ENCODE measurements around the gene SNRPA1.
"Not testable (repeated sequence)": the region's sequence is repeated elsewhere in the genome, so short reads cannot be mapped to it uniquely, and the experiment has no call there.

SNRPA1 gene

GRCh38 chr15:101294731-101295606, at the start of gene SNRPA1:
Gene SNRPA1 (minus strand): TSS chr15:101295248. CDS start chr15:101295178, 70 bp downstream.
- Mint-ChIP-seq H3K27me3 (no peaks in the 10 kb centered on the region), H3K4me3 (peak within 1 kb of the TSS; percentile 91 to 98), H3K27ac (peak within 1 kb of the TSS; percentile 96), H3K36me3 (peaks cover 10 to 30% of the 10 kb centered on the region in 2 donors), H3K4me1 (peaks cover 9 to 32% of the 10 kb centered on the region in 2 donors), H3K9me3 (no peaks in the 10 kb centered on the region)
- DNase-seq (peak; percentile 95), ATAC-seq (replicated peaks) (peak; percentile 82 to 87)

- Mint-ChIP-seq H3K27me3 (peaks cover 21 to 35% of the 10 kb centered on the region in 2 donors), H3K27ac (no peak overlapping the region), H3K9me3 (peaks cover 0 to 3% of the 10 kb centered on the region in 2 donors), H3K4me1 (peaks cover 0 to 4% of the 10 kb centered on the region in 2 donors), H3K36me3 (peaks cover 0 to 3% of the 10 kb centered on the region in 2 donors), H3K4me3 (no peak overlapping the region)
- no peak for ATAC-seq (replicated peaks)
- no peak for DNase-seq
Measured at GRCh38 chr15:101342056-101342455, 47.0 kb upstream of the SNRPA1 start.

DNA sequence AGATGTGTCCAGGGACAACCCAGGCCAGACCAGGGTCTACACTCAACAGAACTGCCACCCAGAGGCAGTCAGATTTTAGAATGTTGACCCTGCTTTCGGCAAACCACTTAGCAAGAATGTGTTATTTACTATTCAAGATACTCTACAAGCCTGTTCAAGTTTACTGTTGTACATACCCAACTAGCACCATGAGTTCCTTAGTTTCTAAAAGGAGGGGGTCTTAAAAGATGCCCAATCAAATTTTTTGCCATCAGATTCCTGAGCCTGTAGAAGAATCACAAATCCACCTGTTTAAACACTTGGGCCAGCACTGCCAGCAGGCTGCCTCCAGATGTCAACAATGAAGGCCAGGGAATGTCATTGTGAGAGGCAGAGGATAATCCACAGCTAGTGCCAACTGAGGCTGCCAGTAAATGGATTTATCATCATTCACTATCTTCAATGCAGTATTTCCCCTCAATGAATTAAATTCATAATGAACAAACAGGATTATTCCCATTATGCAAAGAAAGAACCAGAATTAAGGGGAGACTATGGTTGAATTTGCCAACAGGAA, 43.5 kb upstream of the SNRPA1 start:
- ATAC-seq (replicated peaks) (no peak), DNase-seq (no peak)
- peaks cover 5 to 6% of the 10 kb centered on the region in 2 donors for H3K36me3 Mint-ChIP-seq
- H3K4me3 Mint-ChIP-seq, result no peak overlapping the region
- H3K4me1 Mint-ChIP-seq, result peaks cover 7 to 9% of the 10 kb centered on the region in 2 donors
- H3K27ac Mint-ChIP-seq, result no peak overlapping the region
- H3K27me3 Mint-ChIP-seq, result peaks cover 15 to 16% of the 10 kb centered on the region in 2 donors
- H3K9me3 Mint-ChIP-seq, result peaks cover under 1 to 3% of the 10 kb centered on the region in 2 donors

DNA sequence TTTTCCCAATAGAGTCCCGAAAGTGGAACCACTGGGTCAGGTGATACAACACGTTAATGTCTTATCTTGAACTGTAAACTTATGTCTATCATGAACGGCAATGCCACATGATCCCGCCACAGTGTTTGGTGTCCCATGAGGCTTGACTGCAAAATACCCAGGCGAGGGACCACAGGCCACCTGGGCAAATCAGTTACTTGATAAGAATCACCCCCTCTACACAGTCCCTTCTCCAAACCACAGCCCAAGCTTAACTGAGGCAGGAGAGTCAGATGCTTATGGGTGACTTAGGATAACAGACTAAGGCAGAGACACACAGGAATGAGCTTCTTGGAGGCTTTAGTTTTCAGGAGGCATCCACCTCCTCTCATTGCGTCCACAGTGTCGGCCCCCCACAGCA, 42.9 kb upstream of the SNRPA1 start:
- no peak for ATAC-seq (replicated peaks)
- H3K27me3 Mint-ChIP-seq, result peaks cover 15 to 16% of the 10 kb centered on the region in 2 donors
- H3K9me3 Mint-ChIP-seq, result peaks cover 5 to 6% of the 10 kb centered on the region in 2 donors
- H3K4me3 Mint-ChIP-seq, result no peak overlapping the region
- peaks cover 9 to 10% of the 10 kb centered on the region in 2 donors for H3K4me1 Mint-ChIP-seq
- H3K27ac Mint-ChIP-seq, result no peak overlapping the region
- peaks cover 7 to 8% of the 10 kb centered on the region in 2 donors for H3K36me3 Mint-ChIP-seq
- DNase-seq, result no peak

DNA sequence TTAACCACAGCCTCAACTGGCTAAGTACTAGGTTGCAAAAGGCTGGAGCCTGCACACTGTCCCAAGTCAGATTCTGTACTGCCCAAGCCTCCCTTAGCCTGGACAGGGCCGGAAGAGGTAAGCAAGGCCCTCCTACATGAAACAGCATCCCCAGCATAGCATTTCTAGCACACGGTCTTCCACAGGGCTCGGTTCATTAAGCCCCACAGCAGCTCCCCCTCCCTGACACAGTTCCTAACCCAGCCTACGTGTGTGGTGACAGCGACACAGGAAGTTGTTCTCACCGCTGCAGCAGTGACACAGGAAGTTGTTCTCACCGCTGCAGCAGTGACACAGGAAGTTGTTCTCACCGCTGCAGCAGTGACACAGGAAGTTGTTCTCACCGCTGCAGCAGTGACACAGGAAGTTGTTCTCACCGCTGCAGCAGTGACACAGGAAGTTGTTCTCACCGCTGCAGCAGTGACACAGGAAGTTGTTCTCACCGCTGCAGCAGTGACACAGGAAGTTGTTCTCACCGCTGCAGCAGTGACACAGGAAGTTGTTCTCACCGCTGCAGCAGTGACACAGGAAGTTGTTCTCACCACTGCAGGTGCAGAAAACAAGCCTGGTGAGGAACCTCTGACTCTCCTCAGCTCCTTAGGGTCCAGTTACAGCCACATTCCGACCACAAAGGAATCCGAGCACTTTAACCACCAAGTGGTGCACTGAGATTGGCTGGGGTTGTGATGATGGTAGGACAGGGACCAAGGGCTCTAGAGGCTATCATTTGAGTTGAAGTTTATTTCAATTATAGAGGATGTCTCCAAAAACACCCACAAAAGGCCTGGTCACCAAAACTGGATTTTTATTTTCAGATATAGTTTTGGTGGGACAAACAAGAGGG, 39.1 kb upstream of the SNRPA1 start:
- not testable (repeated sequence) for H3K4me1 Mint-ChIP-seq, H3K9me3 Mint-ChIP-seq
- Mint-ChIP-seq H3K36me3 (peaks cover 7 to 11% of the 10 kb centered on the region in 2 donors), H3K27ac (peak overlapping the region; percentile 92), H3K27me3 (peaks cover 17 to 26% of the 10 kb centered on the region in 2 donors), H3K4me3 (peak overlapping the region; percentile 79)
- peak; percentile 61 for DNase-seq
- peak; percentile 98 to 99 for ATAC-seq (replicated peaks)

DNA sequence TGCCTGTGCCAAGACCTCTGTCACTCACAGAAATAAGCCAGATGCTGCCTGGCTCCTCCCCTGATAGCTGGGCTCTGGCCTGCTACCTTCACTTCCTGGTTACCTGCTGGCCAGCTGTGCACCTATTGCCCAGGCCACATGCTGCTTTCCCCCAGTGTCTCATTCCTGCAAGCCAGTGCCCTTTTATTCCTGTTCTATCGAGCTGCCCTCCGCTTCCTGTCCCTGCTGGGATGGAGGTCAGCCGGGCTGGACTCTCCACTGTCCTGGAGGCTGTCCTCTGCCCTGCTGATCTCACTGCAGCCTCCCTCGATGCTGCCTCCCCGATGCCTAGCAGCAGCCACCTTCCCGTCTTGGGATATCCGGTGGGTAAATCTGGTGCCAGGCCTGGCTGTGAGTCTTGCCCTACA, 37.0 kb upstream of the SNRPA1 start:
- H3K4me1 Mint-ChIP-seq, result peaks cover 5 to 10% of the 10 kb centered on the region in 2 donors
- H3K4me3 Mint-ChIP-seq, result no peak overlapping the region
- no peak overlapping the region for H3K27ac Mint-ChIP-seq
- DNase-seq (no peak), ATAC-seq (replicated peaks) (no peak)
- peaks cover 3 to 11% of the 10 kb centered on the region in 2 donors for H3K36me3 Mint-ChIP-seq
- H3K27me3 Mint-ChIP-seq, result peaks cover 24 to 28% of the 10 kb centered on the region in 2 donors
- peaks cover 4 to 6% of the 10 kb centered on the region in 2 donors for H3K9me3 Mint-ChIP-seq

GRCh38 chr15:101329867-101330380, 34.9 kb upstream of the SNRPA1 start:
- peaks cover 39 to 44% of the 10 kb centered on the region in 2 donors for H3K27me3 Mint-ChIP-seq
- peaks cover 4 to 6% of the 10 kb centered on the region in 2 donors for H3K9me3 Mint-ChIP-seq
- ATAC-seq (replicated peaks) (no peak), DNase-seq (no peak)
- peaks cover 5 to 7% of the 10 kb centered on the region in 2 donors for H3K4me1 Mint-ChIP-seq
- peaks cover 3 to 11% of the 10 kb centered on the region in 2 donors for H3K36me3 Mint-ChIP-seq
- no peak overlapping the region for H3K27ac Mint-ChIP-seq
- H3K4me3 Mint-ChIP-seq, result no peak overlapping the region

- Mint-ChIP-seq H3K4me1 (peaks cover under 1 to 6% of the 10 kb centered on the region in 2 donors), H3K4me3 (no peak overlapping the region), H3K27me3 (peaks cover 39 to 44% of the 10 kb centered on the region in 2 donors), H3K9me3 (peaks cover 4 to 6% of the 10 kb centered on the region in 2 donors), H3K36me3 (peaks cover 3 to 7% of the 10 kb centered on the region in 2 donors), H3K27ac (no peak overlapping the region)
- ATAC-seq (replicated peaks), result no peak
- no peak for DNase-seq
Measured at GRCh38 chr15:101329309-101329863, 34.3 kb upstream of the SNRPA1 start.

GRCh38 chr15:101328001-101328400, 33.0 kb upstream of the SNRPA1 start:
- H3K4me3 Mint-ChIP-seq, result no peak overlapping the region
- H3K27me3 Mint-ChIP-seq, result peaks cover 39 to 44% of the 10 kb centered on the region in 2 donors
- H3K4me1 Mint-ChIP-seq, result no peaks in the 10 kb centered on the region
- peaks cover under 1 to 1% of the 10 kb centered on the region in 2 donors for H3K9me3 Mint-ChIP-seq
- peaks cover 0 to 3% of the 10 kb centered on the region in 2 donors for H3K36me3 Mint-ChIP-seq
- ATAC-seq (replicated peaks) (no peak), DNase-seq (no peak)
- H3K27ac Mint-ChIP-seq, result no peak overlapping the region

DNA sequence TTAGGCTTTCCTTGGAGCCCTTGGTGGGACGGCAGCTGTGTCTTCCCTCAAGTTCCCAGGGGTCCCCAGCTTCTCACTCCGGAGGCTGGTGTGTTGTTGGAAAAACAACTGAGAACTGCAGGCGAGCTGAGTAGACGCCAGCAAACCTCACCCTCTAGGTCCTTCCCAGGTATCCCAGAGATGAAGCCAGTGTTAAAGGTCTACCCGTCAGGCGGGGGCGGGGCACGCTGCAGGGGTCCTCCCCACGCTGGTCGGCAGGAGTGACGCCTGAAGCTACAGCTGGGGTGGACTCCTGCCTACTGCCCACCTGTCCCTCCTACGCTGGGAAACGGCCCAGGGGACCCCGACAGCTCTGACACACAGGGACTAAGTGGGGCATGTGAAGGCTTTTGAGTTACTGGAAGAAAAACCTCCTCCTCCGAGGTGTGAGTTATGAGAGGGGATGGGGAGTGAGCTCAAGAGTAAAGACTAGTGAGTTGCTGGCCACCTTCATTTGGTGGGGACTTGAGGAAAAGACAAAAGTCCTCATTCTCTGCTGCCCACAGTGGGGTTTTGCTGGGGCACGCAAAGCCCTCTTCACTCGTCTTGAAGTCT, 32.2 kb upstream of the SNRPA1 start:
- Mint-ChIP-seq H3K9me3 (no peaks in the 10 kb centered on the region), H3K27ac (no peak overlapping the region), H3K4me1 (no peaks in the 10 kb centered on the region), H3K4me3 (no peak overlapping the region), H3K36me3 (no peaks in the 10 kb centered on the region), H3K27me3 (peaks cover 43 to 44% of the 10 kb centered on the region in 2 donors)
- DNase-seq (no peak), ATAC-seq (replicated peaks) (no peak)

- H3K4me1 Mint-ChIP-seq, result no peaks in the 10 kb centered on the region
- H3K9me3 Mint-ChIP-seq, result no peaks in the 10 kb centered on the region
- ATAC-seq (replicated peaks) (no peak), DNase-seq (no peak)
- H3K36me3 Mint-ChIP-seq, result no peaks in the 10 kb centered on the region
- H3K27ac Mint-ChIP-seq, result no peak overlapping the region
- H3K27me3 Mint-ChIP-seq, result peaks cover 48 to 49% of the 10 kb centered on the region in 2 donors
- no peak overlapping the region for H3K4me3 Mint-ChIP-seq
Measured at GRCh38 chr15:101326462-101327146, 31.6 kb upstream of the SNRPA1 start.

DNA sequence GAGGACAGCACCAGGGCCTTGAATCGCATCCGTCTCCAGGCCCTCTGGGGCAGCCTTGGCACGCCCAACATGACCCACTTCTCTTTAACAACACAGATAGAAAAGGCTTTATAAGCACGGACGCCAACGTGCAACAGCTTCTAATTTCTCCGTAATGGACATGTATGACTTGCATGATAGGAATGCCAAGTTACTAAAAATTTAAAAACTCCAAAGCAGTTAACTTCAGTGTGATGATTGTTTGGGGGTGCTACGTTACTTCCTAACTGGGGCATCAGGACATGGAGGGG, 30.9 kb upstream of the SNRPA1 start:
- Mint-ChIP-seq H3K27me3 (peaks cover 52 to 55% of the 10 kb centered on the region in 2 donors), H3K4me1 (peaks cover 2 to 4% of the 10 kb centered on the region in 2 donors), H3K4me3 (no peak overlapping the region), H3K36me3 (no peaks in the 10 kb centered on the region), H3K27ac (no peak overlapping the region), H3K9me3 (no peaks in the 10 kb centered on the region)
- ATAC-seq (replicated peaks) (no peak), DNase-seq (no peak)

All from stimulated activated naive B cell treated with anti-CD40 and anti-IgM and Interleukin-4, amounts not matched to agents 10 μg/mL and 1 μg/mL and 100 μg/mL, for 72 hours (primary cell).